ENCODE data around the gene TEX36. TPM values are rescaled to one million over a fixed set of nuclear protein-coding genes. Genes with fewer than 3 reads are reported as not detected.

TEX36 gene
- total and polyA plus RNA-seq, 2 donors = not detected

DNA sequence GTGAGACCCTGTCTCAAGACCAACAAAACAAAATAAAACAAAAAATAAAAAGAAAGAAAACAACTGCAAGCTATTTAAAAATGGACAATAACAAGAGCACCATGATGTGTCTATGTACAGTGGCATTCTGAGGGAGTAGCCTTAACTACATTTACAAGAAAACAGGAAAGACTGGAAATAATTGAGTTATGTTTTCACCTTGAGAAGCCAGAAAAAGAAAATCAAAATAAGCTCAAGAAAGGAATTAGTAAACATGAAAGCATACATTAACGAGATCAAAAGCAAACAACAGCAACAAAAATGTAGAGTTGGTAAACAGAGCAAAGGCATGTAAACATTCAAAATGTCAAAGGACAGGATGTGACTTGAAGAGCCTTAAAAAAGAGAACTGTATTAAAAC, 36.7 kb downstream of the TEX36 start:
- Histone ChIP-seq H3K36me3 (ENCODE audit: control insufficient read depth in 2 of 2, insufficient read depth in 2 of 2, low read length in 1 of 2) (no peaks in the 10 kb centered on the region), H3K4me3 (ENCODE audit: low read length in 2 of 2) (no peak overlapping the region), H3K27me3 (ENCODE audit: control insufficient read depth in 2 of 2, insufficient read depth in 1 of 2, low read length in 1 of 2) (no peaks in the 10 kb centered on the region), H3K27ac (ENCODE audit: low read depth in 1 of 2, low read length in 1 of 2) (no peak overlapping the region), H3K9me3 (ENCODE audit: control insufficient read depth in 2 of 2, insufficient read depth in 1 of 2, low read length in 1 of 2) (no peaks in the 10 kb centered on the region), H3K4me1 (ENCODE audit: control insufficient read depth in 2 of 2, insufficient read depth in 2 of 2, low read length in 2 of 2) (no peaks in the 10 kb centered on the region)
- DNase-seq (ENCODE audit: low read depth in 6 of 9, low spot score in 9 of 9) = no peak
- 85% methylated on average over 1 of the region's 1 CpG for WGBS

DNA sequence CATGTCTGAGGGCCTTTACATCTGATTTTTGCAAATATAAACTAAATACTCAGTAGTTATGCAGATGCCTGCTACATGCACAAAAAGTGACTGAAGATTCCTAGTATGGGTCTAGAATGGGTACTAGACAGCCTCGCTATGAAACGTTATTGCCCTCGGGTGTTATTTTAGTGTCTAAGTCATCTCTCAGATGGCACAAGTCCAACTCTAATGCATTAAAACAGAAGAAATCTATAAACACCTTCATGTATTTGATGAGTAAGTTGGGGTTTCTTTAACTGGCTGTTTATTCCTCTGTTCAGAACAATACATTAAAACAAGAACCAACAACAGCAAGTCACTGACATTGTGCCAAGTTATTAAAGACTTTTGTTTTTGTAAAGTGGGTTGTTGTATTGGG, 41.6 kb downstream of the TEX36 start:
- Histone ChIP-seq H3K4me1 (ENCODE audit: control insufficient read depth in 2 of 2, insufficient read depth in 2 of 2, low read length in 2 of 2) (no peaks in the 10 kb centered on the region), H3K27me3 (ENCODE audit: control insufficient read depth in 2 of 2, insufficient read depth in 1 of 2, low read length in 1 of 2) (no peaks in the 10 kb centered on the region), H3K4me3 (ENCODE audit: low read length in 2 of 2) (no peak overlapping the region), H3K27ac (ENCODE audit: low read depth in 1 of 2, low read length in 1 of 2) (no peak overlapping the region), H3K36me3 (ENCODE audit: control insufficient read depth in 2 of 2, insufficient read depth in 2 of 2, low read length in 1 of 2) (no peaks in the 10 kb centered on the region), H3K9me3 (ENCODE audit: control insufficient read depth in 2 of 2, insufficient read depth in 1 of 2, low read length in 1 of 2) (no peaks in the 10 kb centered on the region)
- no peak for DNase-seq (ENCODE audit: low read depth in 6 of 9, low spot score in 9 of 9)
- 93% methylated on average over 3 of the region's 3 CpGs for WGBS

DNA sequence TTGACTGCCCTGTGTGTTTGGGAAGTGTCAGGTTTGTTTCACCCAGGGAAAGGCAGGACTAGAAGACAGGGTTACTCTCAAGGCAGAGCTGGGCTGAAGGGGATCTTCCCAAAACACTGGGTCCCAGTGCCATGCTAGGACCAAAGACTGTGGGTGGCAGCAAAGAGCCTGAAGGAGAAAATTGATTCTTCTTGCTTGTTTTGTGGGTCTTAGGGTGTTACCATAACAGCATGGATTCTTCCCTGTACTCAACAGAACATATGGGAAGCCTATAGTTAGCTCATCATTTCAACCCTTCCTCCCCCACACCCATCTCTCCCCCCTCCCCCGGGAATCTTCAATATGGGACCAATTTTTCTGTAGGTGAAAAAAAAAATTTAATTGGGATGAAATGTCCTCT, 42.3 kb downstream of the TEX36 start:
- WGBS = 93% methylated on average over 1 of the region's 1 CpG
- Histone ChIP-seq H3K4me3 (ENCODE audit: low read length in 2 of 2) (no peak overlapping the region), H3K9me3 (ENCODE audit: control insufficient read depth in 2 of 2, insufficient read depth in 1 of 2, low read length in 1 of 2) (no peaks in the 10 kb centered on the region), H3K27me3 (ENCODE audit: control insufficient read depth in 2 of 2, insufficient read depth in 1 of 2, low read length in 1 of 2) (no peaks in the 10 kb centered on the region), H3K36me3 (ENCODE audit: control insufficient read depth in 2 of 2, insufficient read depth in 2 of 2, low read length in 1 of 2) (no peaks in the 10 kb centered on the region), H3K4me1 (ENCODE audit: control insufficient read depth in 2 of 2, insufficient read depth in 2 of 2, low read length in 2 of 2) (no peaks in the 10 kb centered on the region), H3K27ac (ENCODE audit: low read depth in 1 of 2, low read length in 1 of 2) (no peak overlapping the region)
- DNase-seq (ENCODE audit: low read depth in 6 of 9, low spot score in 9 of 9) = no peak

DNA sequence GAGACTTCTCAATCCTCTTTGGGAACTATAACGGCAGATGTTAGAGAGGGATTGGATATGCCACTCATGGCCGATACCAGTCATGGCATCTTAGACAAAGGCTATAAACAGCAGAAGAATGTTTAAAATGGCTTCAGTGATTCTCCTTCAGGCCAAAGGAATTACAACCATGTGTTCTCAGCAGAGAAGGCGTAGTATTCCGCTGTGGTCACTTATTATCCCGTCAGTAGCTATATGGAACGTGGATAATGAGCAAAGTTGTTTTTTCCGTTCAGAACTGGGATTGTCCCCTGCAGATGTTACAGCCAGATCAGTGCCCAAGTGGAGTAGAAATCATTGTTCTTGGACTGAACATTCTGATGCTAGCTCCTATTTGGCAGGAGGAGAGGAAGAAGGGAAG, 43.1 kb downstream of the TEX36 start:
- H3K36me3 ChIP-seq (ENCODE audit: control insufficient read depth in 2 of 2, insufficient read depth in 2 of 2, low read length in 1 of 2) = no peaks in the 10 kb centered on the region
- H3K4me3 ChIP-seq (ENCODE audit: low read length in 2 of 2) = no peak overlapping the region
- no peaks in the 10 kb centered on the region for H3K9me3 ChIP-seq (ENCODE audit: control insufficient read depth in 2 of 2, insufficient read depth in 1 of 2, low read length in 1 of 2)
- 93% methylated on average over 7 of the region's 7 CpGs for WGBS
- no peaks in the 10 kb centered on the region for H3K4me1 ChIP-seq (ENCODE audit: control insufficient read depth in 2 of 2, insufficient read depth in 2 of 2, low read length in 2 of 2)
- no peak for DNase-seq (ENCODE audit: low read depth in 6 of 9, low spot score in 9 of 9)
- H3K27me3 ChIP-seq (ENCODE audit: control insufficient read depth in 2 of 2, insufficient read depth in 1 of 2, low read length in 1 of 2) = no peaks in the 10 kb centered on the region
- no peak overlapping the region for H3K27ac ChIP-seq (ENCODE audit: low read depth in 1 of 2, low read length in 1 of 2)

DNA sequence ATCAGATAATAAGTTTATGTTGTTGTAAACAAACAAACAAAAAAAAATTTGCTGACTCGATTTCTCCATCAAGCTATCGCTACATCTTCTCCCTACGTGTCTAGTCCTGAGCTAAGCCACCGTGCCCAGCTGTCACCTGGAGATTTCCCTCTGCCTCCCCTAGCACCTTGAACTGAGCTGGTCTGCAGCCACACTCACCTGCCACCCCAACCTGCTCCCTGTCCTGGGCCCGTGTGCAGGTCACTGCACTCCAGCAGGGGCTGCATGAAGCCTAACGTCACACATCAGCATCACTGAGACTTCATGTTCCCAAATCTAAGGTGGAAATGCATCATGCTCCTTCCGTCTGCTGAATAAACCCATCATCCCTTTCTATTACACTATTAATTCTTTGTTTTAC, 44.4 kb downstream of the TEX36 start:
- no peaks in the 10 kb centered on the region for H3K4me1 ChIP-seq (ENCODE audit: control insufficient read depth in 2 of 2, insufficient read depth in 2 of 2, low read length in 2 of 2)
- H3K27ac ChIP-seq (ENCODE audit: low read depth in 1 of 2, low read length in 1 of 2) = no peak overlapping the region
- H3K4me3 ChIP-seq (ENCODE audit: low read length in 2 of 2) = no peak overlapping the region
- no peak for DNase-seq (ENCODE audit: low read depth in 6 of 9, low spot score in 9 of 9)
- 82% methylated on average over 7 of the region's 7 CpGs for WGBS
- H3K9me3 ChIP-seq (ENCODE audit: control insufficient read depth in 2 of 2, insufficient read depth in 1 of 2, low read length in 1 of 2) = no peaks in the 10 kb centered on the region
- H3K27me3 ChIP-seq (ENCODE audit: control insufficient read depth in 2 of 2, insufficient read depth in 1 of 2, low read length in 1 of 2) = no peaks in the 10 kb centered on the region
- H3K36me3 ChIP-seq (ENCODE audit: control insufficient read depth in 2 of 2, insufficient read depth in 2 of 2, low read length in 1 of 2) = no peaks in the 10 kb centered on the region

DNA sequence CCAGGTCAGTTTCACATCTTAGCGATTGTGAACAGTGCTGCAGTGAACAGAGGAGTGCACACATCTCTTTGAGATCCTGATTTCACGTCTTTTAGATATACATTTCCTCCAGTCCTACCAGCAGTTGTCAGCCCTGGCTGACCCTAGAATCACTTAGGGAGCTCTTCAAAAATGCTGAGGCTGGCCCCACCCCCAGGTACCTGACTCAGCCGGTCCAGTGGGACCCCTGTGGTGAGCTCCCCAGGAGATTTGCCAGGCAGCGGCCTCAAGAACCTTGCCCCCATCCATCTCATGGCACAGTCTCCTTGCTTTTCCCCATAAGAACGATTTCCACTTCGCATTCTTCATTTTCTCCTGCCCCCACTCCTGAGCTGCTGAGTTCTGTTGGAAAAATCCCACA, 45.5 kb downstream of the TEX36 start:
- WGBS = 81% methylated on average over 6 of the region's 6 CpGs
- Histone ChIP-seq H3K9me3 (ENCODE audit: control insufficient read depth in 2 of 2, insufficient read depth in 1 of 2, low read length in 1 of 2) (no peaks in the 10 kb centered on the region), H3K36me3 (ENCODE audit: control insufficient read depth in 2 of 2, insufficient read depth in 2 of 2, low read length in 1 of 2) (no peaks in the 10 kb centered on the region), H3K4me1 (ENCODE audit: control insufficient read depth in 2 of 2, insufficient read depth in 2 of 2, low read length in 2 of 2) (no peaks in the 10 kb centered on the region), H3K27ac (ENCODE audit: low read depth in 1 of 2, low read length in 1 of 2) (no peak overlapping the region), H3K27me3 (ENCODE audit: control insufficient read depth in 2 of 2, insufficient read depth in 1 of 2, low read length in 1 of 2) (no peaks in the 10 kb centered on the region), H3K4me3 (ENCODE audit: low read length in 2 of 2) (no peak overlapping the region)
- DNase-seq (ENCODE audit: low read depth in 6 of 9, low spot score in 9 of 9) = no peak

DNA sequence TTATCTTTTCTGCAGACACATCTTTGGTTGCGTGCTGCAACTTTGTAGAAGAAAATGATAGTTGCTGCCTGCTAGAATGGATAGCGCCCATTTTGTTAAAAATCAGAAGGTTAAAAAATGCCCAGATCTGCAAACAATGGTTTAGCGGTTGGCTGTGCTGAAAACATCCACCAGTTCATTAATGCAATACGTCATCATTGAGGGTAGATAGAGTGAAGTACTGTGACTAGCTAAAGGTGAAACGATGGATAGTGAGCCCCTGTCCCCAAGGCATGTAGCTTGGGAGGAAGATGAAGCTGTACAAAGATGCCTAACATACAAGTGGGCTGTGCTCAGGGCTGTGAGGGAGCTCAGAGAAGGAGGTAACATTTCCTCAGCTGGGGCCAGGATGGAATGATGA, 48.4 kb downstream of the TEX36 start:
- Histone ChIP-seq H3K9me3 (ENCODE audit: control insufficient read depth in 2 of 2, insufficient read depth in 1 of 2, low read length in 1 of 2) (no peaks in the 10 kb centered on the region), H3K4me1 (ENCODE audit: control insufficient read depth in 2 of 2, insufficient read depth in 2 of 2, low read length in 2 of 2) (no peaks in the 10 kb centered on the region), H3K27ac (ENCODE audit: low read depth in 1 of 2, low read length in 1 of 2) (no peak overlapping the region), H3K4me3 (ENCODE audit: low read length in 2 of 2) (no peak overlapping the region), H3K36me3 (ENCODE audit: control insufficient read depth in 2 of 2, insufficient read depth in 2 of 2, low read length in 1 of 2) (no peaks in the 10 kb centered on the region), H3K27me3 (ENCODE audit: control insufficient read depth in 2 of 2, insufficient read depth in 1 of 2, low read length in 1 of 2) (no peaks in the 10 kb centered on the region)
- WGBS = 96% methylated on average over 5 of the region's 5 CpGs
- DNase-seq (ENCODE audit: low read depth in 6 of 9, low spot score in 9 of 9) = no peak

DNA sequence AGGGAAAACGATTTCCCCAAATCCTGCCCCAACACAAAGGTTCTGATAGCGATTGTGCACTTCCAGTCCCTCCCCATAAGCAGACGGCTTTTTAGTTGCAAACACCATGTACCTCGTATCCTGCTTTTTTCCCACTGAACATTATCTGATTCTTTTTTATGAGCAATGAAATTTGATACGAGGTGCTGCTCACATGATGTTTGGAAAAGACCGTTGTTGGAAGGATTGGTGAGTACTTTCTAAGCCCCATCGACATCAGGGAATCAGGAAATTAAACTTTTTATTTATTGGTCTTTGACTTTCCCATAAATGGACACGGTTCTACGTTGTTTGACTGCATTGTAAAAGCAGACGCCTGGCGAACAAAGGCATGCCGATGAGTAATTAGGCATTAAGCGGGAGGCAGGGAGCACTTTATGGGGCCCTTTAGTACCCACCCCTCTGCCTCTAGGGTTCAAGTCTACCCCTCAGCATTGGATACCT, 49.4 kb downstream of the TEX36 start:
- Histone ChIP-seq H3K27me3 (ENCODE audit: control insufficient read depth in 2 of 2, insufficient read depth in 1 of 2, low read length in 1 of 2) (no peaks in the 10 kb centered on the region), H3K27ac (ENCODE audit: low read depth in 1 of 2, low read length in 1 of 2) (no peak overlapping the region), H3K36me3 (ENCODE audit: control insufficient read depth in 2 of 2, insufficient read depth in 2 of 2, low read length in 1 of 2) (no peaks in the 10 kb centered on the region), H3K9me3 (ENCODE audit: control insufficient read depth in 2 of 2, insufficient read depth in 1 of 2, low read length in 1 of 2) (no peaks in the 10 kb centered on the region), H3K4me3 (ENCODE audit: low read length in 2 of 2) (no peak overlapping the region), H3K4me1 (ENCODE audit: control insufficient read depth in 2 of 2, insufficient read depth in 2 of 2, low read length in 2 of 2) (no peaks in the 10 kb centered on the region)
- no peak for DNase-seq (ENCODE audit: low read depth in 6 of 9, low spot score in 9 of 9)
- WGBS = 88% methylated on average over 13 of the region's 13 CpGs

DNA sequence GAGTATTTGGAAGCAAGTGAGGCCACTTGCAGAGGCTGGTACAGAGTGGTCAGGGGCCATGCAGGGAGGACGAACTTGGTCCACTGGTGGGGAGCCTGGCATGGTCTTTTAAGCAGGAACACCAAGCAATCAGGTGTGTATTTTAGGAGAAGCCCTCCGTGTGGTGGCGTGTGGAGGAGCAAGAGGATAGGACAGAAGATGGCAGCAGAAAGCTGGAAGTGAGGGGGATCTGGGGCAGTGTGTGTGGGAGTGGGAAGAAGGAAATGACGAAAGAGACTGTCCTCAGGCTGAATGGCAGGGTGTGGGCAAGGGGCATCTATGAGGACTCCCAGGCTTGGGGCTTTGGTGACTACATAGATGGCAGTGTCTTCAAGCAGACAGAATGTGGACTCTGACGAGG, 51.2 kb downstream of the TEX36 start:
- Histone ChIP-seq H3K36me3 (ENCODE audit: control insufficient read depth in 2 of 2, insufficient read depth in 2 of 2, low read length in 1 of 2) (no peaks in the 10 kb centered on the region), H3K4me1 (ENCODE audit: control insufficient read depth in 2 of 2, insufficient read depth in 2 of 2, low read length in 2 of 2) (no peaks in the 10 kb centered on the region), H3K27ac (ENCODE audit: low read depth in 1 of 2, low read length in 1 of 2) (no peak overlapping the region), H3K4me3 (ENCODE audit: low read length in 2 of 2) (no peak overlapping the region), H3K27me3 (ENCODE audit: control insufficient read depth in 2 of 2, insufficient read depth in 1 of 2, low read length in 1 of 2) (no peaks in the 10 kb centered on the region), H3K9me3 (ENCODE audit: control insufficient read depth in 2 of 2, insufficient read depth in 1 of 2, low read length in 1 of 2) (no peaks in the 10 kb centered on the region)
- 86% methylated on average over 5 of the region's 5 CpGs for WGBS
- no peak for DNase-seq (ENCODE audit: low read depth in 6 of 9, low spot score in 9 of 9)

Data from thymus (tissue), 11 donors.